Astrocyte of the hippocampus (primary cell): ENCODE data around the gene CXCL1.

Experiments
- DNase-seq: peaks from one replicate; pipeline ENCODE4 v3.0.0; 2011; ENCODE audit warnings: low read depth, low spot score

The CXCL1 gene

DNA sequence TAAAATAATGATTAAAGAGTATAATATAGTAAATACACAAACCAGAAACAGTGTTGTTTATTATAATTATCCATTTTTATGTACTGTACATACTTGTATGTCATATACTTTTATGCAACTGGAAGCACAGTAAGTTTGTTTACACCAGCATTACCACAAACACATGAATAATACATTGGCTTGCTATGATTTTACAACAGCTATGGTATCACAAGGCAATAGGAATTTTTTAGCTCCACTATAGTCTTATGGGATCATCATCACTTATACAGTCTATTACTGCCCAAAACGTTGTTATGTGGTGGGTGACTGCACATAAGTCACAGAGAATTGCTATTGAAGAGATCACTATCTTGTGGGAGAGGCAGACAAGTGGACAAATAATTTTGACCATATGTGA lies 17.9 kb upstream of the CXCL1 start:
- no peak for DNase-seq

- DNase-seq = no peak
Observed at GRCh38 chr4:73852771-73853170, 16.4 kb upstream of the CXCL1 start.

GRCh38 chr4:73853246-73853704 lies 15.9 kb upstream of the CXCL1 start, which contains the start of gene PF4V1:
TSS of gene PF4V1 (plus strand) at chr4:73853296. CDS start at chr4:73853363, 67 bp downstream.
- DNase-seq = peak; percentile 39

GRCh38 chr4:73853718-73854473 lies 15.3 kb upstream of the CXCL1 start:
- no peak for DNase-seq

DNA sequence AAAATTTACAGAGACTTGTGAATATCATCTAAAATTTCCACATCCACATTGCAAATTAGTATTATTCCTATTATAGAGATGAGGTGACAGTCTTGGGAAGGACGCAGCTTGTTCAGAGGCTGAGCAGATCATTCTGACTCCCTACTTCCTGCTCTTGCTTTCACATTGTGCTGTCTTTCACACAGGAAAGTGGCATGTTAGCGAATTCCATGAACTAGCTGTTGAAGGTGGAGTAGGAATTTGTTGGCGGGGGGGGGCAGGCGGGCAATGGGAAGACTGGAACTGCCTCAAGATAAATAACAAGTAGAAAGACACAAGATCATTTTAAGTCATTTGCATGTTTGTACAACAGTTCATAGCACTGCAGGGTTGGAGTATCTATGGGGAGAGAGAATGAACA lies 13.8 kb upstream of the CXCL1 start:
- DNase-seq = no peak

DNA sequence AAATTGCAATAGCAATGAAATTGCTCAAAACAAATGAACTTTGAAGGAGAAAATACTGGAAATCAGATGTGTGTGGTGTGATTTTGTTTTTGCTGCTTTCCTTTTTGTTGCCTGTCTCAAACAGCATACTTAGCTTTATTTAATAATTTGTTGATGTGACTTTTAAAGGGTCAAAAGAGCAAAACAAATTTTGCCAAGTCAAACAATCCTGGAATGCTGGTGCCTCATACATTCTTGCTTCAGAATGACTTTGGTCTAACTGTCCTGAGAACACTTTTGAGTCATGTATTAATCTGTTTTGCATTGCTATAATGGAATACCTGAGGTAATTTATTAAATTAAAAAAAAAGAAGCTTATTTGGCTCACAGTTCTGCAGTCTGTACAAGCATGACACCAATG lies 12.7 kb upstream of the CXCL1 start:
- peak; percentile 55 for DNase-seq

GRCh38 chr4:73859614-73860088 lies 9.5 kb upstream of the CXCL1 start:
- DNase-seq = peak; percentile 85

DNA sequence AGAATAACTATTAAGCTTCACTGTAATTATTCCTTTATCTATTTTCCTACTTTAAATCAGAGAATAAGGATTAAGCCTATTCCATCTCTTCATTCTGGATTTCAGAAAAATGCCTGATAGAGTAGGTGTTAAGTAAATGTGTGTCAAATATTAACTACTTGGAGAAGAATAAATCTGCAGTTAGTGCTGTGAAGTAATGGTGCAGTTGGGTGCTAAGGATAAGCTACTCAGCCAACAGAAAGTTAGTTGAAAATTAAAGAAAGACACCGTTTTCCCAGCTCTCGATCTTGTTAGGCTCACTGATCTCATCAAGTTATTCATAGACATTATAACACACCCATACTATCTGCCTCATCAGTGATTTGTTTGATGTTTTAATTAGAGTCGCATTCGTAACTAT lies 9.0 kb upstream of the CXCL1 start:
- DNase-seq = no peak

DNA sequence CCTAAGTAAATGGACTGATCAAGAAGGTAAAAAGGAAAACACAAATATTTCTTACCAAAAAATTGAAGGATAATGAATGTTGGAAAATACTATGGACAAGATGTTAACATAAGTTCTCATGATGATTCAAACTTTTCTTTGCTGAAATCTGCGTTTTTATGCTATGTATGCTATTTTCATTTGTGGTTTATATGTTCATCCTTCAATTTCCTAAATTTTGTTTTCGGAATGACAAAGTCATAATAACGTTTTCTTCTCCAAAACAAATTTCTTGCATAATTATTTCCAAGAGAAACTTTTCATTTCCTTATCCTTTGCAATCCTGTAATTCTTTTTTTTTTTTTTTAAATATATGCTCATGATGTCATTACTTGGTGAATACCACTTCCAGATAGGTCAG lies 8.3 kb upstream of the CXCL1 start:
- DNase-seq = no peak

DNA sequence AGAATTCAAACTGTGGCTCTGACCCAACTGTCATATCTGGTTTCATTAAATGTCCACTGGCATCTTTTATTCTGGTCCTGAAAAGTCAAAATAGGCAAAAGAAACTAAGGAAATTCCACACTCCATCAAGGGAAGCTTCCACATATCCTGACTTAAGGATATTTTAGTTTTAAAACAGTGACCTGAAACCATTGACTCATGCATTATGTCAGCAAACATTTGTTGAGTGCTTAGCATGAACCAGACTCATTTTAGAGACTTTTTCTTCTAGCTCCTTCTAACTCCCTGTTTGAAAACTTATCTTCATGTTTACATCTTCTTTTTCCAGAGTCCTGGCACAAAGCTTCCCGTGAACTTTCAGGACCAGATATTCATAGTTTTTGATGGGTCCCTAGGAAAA lies 6.9 kb upstream of the CXCL1 start:
- no peak for DNase-seq

DNA sequence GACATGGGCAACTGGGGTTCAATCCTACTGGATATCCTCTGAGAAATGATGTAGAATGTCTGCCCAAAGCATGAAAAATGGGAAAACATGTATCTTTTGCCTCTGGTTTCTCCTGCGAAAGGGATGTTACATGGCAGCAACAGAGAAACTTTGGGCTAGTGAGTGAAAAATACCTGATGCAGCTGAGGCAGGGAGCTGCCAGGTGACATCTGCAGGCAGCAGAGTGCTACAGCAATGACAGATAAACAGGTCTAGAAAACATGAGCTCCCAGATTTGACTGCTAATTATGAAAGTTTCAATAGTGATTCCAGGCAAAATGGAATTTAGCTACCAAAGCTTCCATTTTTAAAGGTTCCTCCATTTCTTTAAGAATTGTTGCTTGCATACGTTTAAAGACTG lies 4.8 kb upstream of the CXCL1 start:
- peak; percentile 41 for DNase-seq

DNA sequence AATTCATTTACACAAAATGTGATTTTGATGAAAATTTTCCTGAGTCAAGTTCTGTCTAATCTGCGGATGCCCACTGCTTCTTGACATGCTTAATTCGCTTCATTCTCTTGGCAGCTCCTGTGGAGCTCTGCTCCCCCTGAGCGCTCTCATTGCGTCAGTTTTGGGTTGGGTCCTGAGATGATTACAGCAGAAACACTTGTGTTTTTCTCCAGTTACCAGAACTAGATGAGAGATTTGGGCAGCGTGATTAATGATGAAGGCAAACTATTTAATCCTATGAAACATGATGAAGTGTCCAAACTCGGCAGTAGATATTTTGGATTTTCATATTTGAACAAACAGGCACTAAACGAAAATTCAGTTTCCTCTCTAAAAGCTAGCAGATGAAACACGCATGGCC lies 4.2 kb upstream of the CXCL1 start:
- DNase-seq = no peak

GRCh38 chr4:73865431-73866096 lies 3.6 kb upstream of the CXCL1 start:
- no peak for DNase-seq

- no peak for DNase-seq
Observed at GRCh38 chr4:73866246-73866645, 2.9 kb upstream of the CXCL1 start.

DNA sequence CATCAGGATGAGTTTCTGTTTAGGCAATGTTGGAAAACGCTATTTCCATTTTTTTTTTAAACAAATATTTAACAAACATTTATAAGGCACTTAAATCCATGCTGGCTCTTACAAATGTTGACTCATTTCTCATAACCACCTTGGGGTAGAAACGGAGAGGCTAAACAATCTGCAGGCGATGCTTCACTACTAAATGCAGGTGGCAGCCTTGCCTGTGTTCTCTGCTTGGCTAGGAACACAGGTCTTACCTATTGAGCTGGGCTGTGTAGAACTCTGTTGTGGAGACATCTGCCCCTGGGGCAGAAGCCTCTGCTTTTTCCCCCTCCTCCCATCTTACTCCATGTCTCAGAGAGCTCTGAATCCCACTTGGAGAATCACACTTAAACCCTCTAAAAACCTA lies 1.4 kb upstream of the CXCL1 start:
- no peak for DNase-seq

GRCh38 chr4:73868206-73869129 lies 725 bp upstream of the CXCL1 start:
- no peak for DNase-seq

GRCh38 chr4:73870260-73870659 lies 1.1 kb downstream of the CXCL1 start:
- no peak for DNase-seq

- no peak for DNase-seq
Observed at GRCh38 chr4:73870768-73871167, 1.6 kb downstream of the CXCL1 start.

- no peak for DNase-seq
Observed at GRCh38 chr4:73871511-73872310, 2.5 kb downstream of the CXCL1 start.

GRCh38 chr4:73872316-73873108 lies 3.3 kb downstream of the CXCL1 start:
- DNase-seq = no peak
